CMK (cell line): ENCODE results near the gene SNAI3.

Source experiments
- DNase-seq: peaks from one replicate; pipeline ENCODE4 v3.0.0-alpha.2; 2010; ENCODE audit warnings: low read depth

Gene SNAI3

DNA sequence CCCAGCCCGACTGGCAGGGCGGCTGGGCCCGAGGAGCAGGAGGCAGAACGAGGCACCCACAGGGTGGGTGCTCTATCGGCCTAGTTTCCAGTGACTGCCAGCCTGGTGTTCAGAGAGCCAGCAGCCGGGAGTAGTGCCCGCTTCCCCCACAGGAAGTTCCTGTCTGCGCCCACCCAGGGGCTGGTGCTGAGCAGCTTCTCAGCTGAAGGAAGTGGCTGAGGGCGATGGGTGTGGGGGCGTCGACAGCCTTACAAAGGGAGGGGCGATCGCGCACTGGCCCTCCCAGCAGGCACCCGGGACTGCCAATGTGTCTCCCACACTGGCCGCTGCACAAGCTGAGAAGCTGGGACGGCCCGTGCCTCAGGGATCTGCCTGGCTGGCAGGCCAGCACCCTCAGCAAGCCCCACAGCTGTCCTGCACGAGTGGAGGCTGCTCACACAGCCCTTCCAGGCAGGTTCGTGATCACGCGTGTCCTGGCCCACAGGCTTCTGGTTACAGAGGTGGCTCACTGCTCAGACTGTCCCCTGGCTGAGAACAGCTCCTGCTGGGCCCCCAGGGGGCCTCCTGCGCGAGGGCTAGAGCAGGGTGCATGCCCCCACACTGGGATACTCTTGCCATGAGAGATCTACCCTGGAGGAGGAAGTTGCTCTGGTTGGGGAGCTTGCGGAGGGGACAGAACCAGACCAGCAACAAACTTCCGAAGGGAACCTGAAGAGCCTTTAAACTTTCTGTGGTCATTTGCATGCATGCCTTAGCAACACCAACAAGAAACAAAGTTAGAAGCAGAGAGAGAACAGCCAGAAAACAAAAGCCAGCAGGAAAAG, 17.4 kb upstream of the SNAI3 start:
- DNase-seq, result peak; percentile 82

GRCh38 chr16:88702371-88703210, 16.3 kb upstream of the SNAI3 start:
- no peak for DNase-seq

GRCh38 chr16:88701581-88702370, 15.5 kb upstream of the SNAI3 start:
- DNase-seq, result no peak

GRCh38 chr16:88700636-88701482, 14.6 kb upstream of the SNAI3 start:
- DNase-seq, result peak; percentile 97

DNA sequence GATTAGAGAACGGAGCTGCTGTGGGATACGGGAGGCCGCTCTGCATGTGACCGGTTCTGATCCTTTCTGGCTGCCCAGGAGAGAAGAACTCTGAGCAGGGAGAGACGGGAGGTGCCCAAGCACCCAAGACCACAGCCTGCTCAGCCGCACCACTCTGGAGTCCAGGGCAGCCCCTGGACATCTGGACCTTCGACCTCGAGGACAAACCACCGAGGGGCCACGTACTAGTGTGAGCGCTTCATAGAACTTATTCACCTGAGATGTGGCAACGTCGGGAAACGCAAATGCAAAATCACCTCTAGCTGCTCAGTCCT, 14.0 kb upstream of the SNAI3 start:
- no peak for DNase-seq

DNA sequence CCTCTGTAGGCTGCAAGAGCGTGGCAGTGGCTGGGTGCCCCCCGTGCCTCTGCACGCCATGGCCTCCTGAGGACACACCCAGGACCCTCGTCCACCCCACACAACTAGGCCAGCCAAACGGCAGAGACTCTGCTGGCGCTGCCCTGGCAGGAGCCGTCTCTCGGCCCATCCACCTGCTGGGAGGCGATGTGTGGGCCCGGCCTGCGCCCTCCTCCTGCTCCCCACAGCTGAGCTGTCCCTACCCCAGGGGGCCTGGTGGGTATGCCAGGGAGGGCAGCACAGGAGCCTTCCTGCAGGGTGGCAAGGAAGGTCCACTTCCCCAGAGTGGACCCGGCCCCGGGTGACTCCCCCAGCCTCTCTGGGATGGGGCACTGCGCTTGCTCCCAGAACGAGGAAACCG, 12.9 kb upstream of the SNAI3 start:
- DNase-seq, result no peak

GRCh38 chr16:88698646-88699045, 12.3 kb upstream of the SNAI3 start:
- no peak for DNase-seq

DNA sequence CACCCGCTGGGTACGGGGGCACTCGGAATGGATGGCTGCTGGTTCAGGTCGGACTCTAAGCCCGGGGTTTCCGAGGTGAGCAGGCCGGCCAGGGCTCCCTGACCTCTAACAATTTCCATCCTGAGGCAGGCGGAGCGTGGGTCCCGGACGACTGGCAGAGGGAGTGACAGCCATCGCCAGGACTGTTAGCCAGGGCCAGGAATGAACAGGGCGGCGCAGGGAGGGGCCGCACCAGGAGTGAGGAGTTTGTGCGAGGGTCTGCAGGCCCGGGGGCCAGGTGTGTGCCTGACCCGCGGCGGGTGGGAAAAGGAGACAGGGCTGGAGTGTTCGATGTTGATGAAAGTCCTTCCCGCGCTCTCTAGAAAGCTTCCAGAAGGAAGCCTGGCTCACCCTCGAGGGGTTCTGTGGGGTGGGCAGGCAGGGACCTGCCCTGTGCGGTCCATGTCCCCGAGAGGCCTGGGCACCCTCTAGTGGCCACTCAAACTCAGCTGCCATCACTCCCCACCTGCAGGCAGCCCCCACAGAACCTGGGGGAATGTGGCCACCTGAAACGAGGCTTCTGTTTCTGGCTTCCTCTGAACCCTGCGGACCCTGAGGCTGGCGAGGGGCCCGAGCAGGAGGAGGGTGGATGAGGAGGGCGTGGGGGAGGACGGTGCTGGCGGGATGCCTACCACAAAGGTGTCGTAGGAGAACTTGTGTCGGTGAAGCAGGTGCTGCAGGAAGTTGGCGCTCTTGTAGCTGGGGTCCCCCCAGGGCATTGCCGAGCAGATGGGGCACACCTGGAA, 11.7 kb upstream of the SNAI3 start:
- no peak for DNase-seq

GRCh38 chr16:88697116-88697830, 11.0 kb upstream of the SNAI3 start:
- no peak for DNase-seq

- no peak for DNase-seq
Measured at GRCh38 chr16:88696441-88696840, 10.1 kb upstream of the SNAI3 start.

DNA sequence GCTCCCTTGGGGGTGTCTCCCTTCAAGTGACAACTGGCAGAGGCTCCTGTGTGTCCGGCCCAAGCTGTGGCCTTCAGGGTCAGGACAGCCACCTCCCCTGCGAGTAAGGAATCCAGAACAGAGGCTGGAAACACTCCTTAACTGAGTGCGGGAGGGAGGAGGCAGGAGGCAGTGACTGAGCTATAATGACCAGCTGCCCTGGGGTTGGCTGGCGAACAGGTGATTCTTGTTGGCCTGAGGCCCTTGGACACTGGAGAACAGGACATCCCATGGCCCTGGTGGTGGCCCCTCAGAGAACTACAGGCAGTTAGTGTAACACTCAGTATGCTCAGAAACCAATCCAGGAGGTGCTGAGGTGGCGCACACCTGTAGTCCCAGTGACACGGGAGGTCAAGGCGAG, 9.4 kb upstream of the SNAI3 start:
- no peak for DNase-seq

- DNase-seq, result no peak
Measured at GRCh38 chr16:88695218-88695617, 8.9 kb upstream of the SNAI3 start.

- DNase-seq, result no peak
Measured at GRCh38 chr16:88694221-88695087, 8.1 kb upstream of the SNAI3 start.

DNA sequence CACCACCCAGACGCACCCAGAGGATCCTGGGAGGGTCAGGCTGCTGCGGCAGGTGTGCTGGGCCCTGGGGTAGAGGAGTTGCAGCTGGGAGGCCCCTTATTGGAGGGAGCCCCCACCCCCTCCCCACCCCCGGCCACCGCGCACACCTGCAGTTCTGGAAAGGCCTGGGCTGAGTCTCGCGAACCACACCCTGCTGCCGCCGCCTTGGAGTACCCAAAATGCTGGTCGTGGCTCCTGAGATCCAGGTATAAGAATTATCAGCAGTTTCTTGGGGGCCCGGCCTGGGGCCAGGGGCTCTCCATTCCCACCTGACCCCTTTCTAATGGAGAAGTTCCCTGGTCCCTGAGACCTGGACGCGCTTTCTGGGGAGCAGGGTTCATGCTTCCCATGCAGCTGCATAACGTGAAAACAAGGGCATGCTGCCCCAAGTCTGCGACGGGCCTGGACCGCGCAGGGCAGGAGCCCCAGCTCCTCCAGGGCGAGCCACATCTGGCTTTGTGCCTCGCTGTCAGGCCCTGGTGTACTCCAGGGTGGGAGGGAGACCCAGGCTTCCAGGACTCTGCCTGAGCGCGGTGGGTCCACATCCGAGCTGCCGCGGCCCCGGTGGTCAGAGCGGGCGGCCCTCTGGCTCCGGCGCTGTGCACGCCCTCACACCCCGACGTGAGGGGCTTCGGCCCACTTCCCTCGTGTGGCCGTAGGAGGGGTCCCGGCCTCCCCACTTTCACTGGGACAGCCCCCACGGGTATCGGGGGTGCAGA, 7.3 kb upstream of the SNAI3 start:
- no peak for DNase-seq

- no peak for DNase-seq
Measured at GRCh38 chr16:88692861-88693260, 6.6 kb upstream of the SNAI3 start.

- no peak for DNase-seq
Measured at GRCh38 chr16:88691924-88692560, 5.7 kb upstream of the SNAI3 start.

DNA sequence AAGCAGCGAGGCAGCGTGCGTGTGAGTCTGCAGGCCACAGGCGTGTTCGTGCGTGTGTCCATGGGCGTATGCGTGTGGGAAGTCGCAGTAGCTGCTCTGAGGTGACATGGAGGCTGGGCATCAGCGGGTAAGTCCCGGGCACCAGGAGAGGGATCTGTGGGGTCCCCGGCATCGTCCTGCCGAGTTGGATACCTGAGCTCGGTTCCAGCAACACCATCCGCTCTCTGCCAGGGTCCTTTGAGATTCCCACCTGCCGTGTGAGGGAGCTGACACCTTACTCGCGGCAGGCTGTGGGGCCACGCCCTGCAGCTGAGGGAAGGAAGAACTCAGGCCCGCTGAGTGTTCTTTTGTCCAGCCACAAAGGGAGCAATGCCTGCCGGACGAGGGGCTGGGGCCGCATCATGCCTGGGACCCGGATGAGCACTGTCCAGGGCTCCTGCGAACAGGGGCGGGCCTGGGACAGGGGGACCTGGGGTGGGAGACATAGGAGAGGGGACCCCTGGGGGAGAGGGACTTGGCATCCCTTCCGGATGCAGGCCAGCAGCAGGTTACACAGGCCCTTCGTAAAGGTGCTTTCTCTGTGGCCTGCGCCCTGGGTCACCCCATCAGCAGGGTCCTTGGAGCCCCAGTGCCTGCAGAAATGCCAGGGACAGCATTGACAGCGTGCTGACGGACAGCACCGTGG, 5.0 kb upstream of the SNAI3 start:
- DNase-seq, result no peak
